Glutamatergic neuron (in vitro differentiated cells): Measurements from ENCODE around the gene CHMP6. TPM values are rescaled to one million over a fixed set of nuclear protein-coding genes. Genes with fewer than 3 reads are reported as not detected.

Experiments
- DNase-seq: peaks from one replicate; pipeline ENCODE4 v3.0.0; 2022
- H3K27ac Mint-ChIP-seq: one replicate; pipeline ENCODE4 v1.8.0; 2020; ENCODE audit warnings: mild to moderate bottlenecking, mixed read lengths, inconsistent platforms; ENCODE audit not compliant: unreplicated experiment
- H3K27me3 Mint-ChIP-seq: one replicate; pipeline ENCODE4 v1.8.0; 2020; ENCODE audit warnings: mild to moderate bottlenecking, moderate library complexity, mixed read lengths, inconsistent platforms; ENCODE audit not compliant: unreplicated experiment
- H3K36me3 Mint-ChIP-seq: one replicate; pipeline ENCODE4 v1.8.0; 2020; ENCODE audit warnings: mild to moderate bottlenecking, mixed read lengths, inconsistent platforms; ENCODE audit not compliant: unreplicated experiment
- H3K4me1 Mint-ChIP-seq: one replicate; pipeline ENCODE4 v1.8.0; 2020; ENCODE audit warnings: mild to moderate bottlenecking, low read depth, mixed read lengths, inconsistent platforms; ENCODE audit not compliant: unreplicated experiment
- H3K4me3 Mint-ChIP-seq: one replicate; pipeline ENCODE4 v1.8.0; 2020; ENCODE audit warnings: mild to moderate bottlenecking, mixed read lengths, inconsistent platforms; ENCODE audit not compliant: unreplicated experiment
- H3K9me3 Mint-ChIP-seq: one replicate; pipeline ENCODE4 v1.8.0; 2020; ENCODE audit warnings: mild to moderate bottlenecking, moderate library complexity, mixed read lengths, inconsistent platforms; ENCODE audit not compliant: unreplicated experiment
- CTCF ChIP-seq: fragments of 200-600 bp; sonication (generic); IDR thresholded peaks from one replicate; pipeline ENCODE4 v1.5.0; 2021; ENCODE audit not compliant: partially characterized antibody, unreplicated experiment
- total RNA-seq: library from RNA; stranded (reverse); fragmentation: NEBNext Ultra II Directional; extraction: Animal tissue kit (Norgen Biotek cat#: 25700); gene quantifications from one replicate; pipeline ENCODE4 v1.2.1, GENCODE V29; 2021; ENCODE audit not compliant: unreplicated experiment

The CHMP6 gene
- total RNA-seq, 1 donor from 2014 or later: 24.3 TPM

GRCh38 chr17:81000631-81001357 lies 9.2 kb downstream of the CHMP6 start:
- H3K9me3 Mint-ChIP-seq: peaks cover 8% of the 10 kb centered on the region
- peaks cover 20% of the 10 kb centered on the region for H3K27me3 Mint-ChIP-seq
- no peak overlapping the region for H3K27ac Mint-ChIP-seq
- no peaks in the 10 kb centered on the region for H3K36me3 Mint-ChIP-seq
- TF ChIP-seq CTCF: no peak
- no peak overlapping the region for H3K4me3 Mint-ChIP-seq
- H3K4me1 Mint-ChIP-seq: peaks cover 3% of the 10 kb centered on the region
- DNase-seq: no peak

GRCh38 chr17:81002013-81002384 lies 10.4 kb downstream of the CHMP6 start:
- no peak overlapping the region for H3K4me3 Mint-ChIP-seq
- no peak for TF ChIP-seq CTCF
- no peaks in the 10 kb centered on the region for H3K36me3 Mint-ChIP-seq
- H3K27ac Mint-ChIP-seq: no peak overlapping the region
- peaks cover 3% of the 10 kb centered on the region for H3K4me1 Mint-ChIP-seq
- H3K27me3 Mint-ChIP-seq: peaks cover 19% of the 10 kb centered on the region
- no peak for DNase-seq
- peaks cover 10% of the 10 kb centered on the region for H3K9me3 Mint-ChIP-seq

GRCh38 chr17:81002409-81003361 lies 11.0 kb downstream of the CHMP6 start:
- Mint-ChIP-seq H3K36me3 (no peaks in the 10 kb centered on the region), H3K27ac (no peak overlapping the region), H3K27me3 (peaks cover 19% of the 10 kb centered on the region), H3K4me1 (peaks cover 3% of the 10 kb centered on the region), H3K9me3 (peaks cover 10% of the 10 kb centered on the region), H3K4me3 (no peak overlapping the region)
- no peak for DNase-seq
- TF ChIP-seq CTCF: no peak

GRCh38 chr17:81003711-81004475 lies 12.3 kb downstream of the CHMP6 start:
- H3K9me3 Mint-ChIP-seq: peaks cover 8% of the 10 kb centered on the region
- peak overlapping the region; percentile 68 for H3K4me3 Mint-ChIP-seq
- H3K36me3 Mint-ChIP-seq: no peaks in the 10 kb centered on the region
- peaks cover 3% of the 10 kb centered on the region for H3K4me1 Mint-ChIP-seq
- DNase-seq: no peak
- peaks cover 16% of the 10 kb centered on the region for H3K27me3 Mint-ChIP-seq
- no peak for TF ChIP-seq CTCF
- H3K27ac Mint-ChIP-seq: no peak overlapping the region
